H1 (cell line): Measurements from ENCODE around the gene PEX6.

Experiments used
- CTCF ChIP-seq, 3 experiments: IDR thresholded peaks; 1 replicate in 2 of 3; 2 replicates in 1 of 3; pipeline versions ENCODE4 v1.5.1 to v1.6.1; 2011; ENCODE audit warnings: low read length in 3 of 3, mild to moderate bottlenecking in 3 of 3, inconsistent platforms in 2 of 3, low read depth in 1 of 3, moderate library complexity in 1 of 3; ENCODE audit not compliant: insufficient read depth in 1 of 3; ENCODE audit errors: control extremely low read depth in 1 of 3
- EP300 ChIP-seq, 2 experiments: IDR thresholded peaks; 1 replicate in 1 of 2; 2 replicates in 1 of 2; pipeline ENCODE4 v1.6.1; 2011 to 2012; ENCODE audit warnings: low read depth in 2 of 2, low read length in 2 of 2, mild to moderate bottlenecking in 2 of 2, borderline replicate concordance in 1 of 2, inconsistent platforms in 1 of 2, moderate library complexity in 1 of 2
- FOSL1 ChIP-seq: IDR thresholded peaks from 2 replicates; pipeline ENCODE4 v1.6.1; 2011; ENCODE audit warnings: mild to moderate bottlenecking, low read depth, low read length, moderate library complexity; ENCODE audit not compliant: insufficient read depth
- POLR2A ChIP-seq, 2 experiments: IDR thresholded peaks; 1 replicate in 1 of 2; 2 replicates in 1 of 2; pipeline ENCODE4 v1.6.1; 2011; ENCODE audit warnings: low read depth in 2 of 2, low read length in 2 of 2, mild to moderate bottlenecking in 2 of 2; ENCODE audit errors: control extremely low read depth in 1 of 2
- POU5F1 ChIP-seq: IDR thresholded peaks from 2 replicates; pipeline ENCODE4 v1.6.1; 2011; ENCODE audit warnings: low read depth, mild to moderate bottlenecking, low read length, moderate library complexity
- RAD21 ChIP-seq, 2 experiments: IDR thresholded peaks in 1 of 2; conservative IDR thresholded peaks in 1 of 2; 2 replicates each; pipeline ENCODE4 v1.6.1; 2011; ENCODE audit warnings: low read depth in 2 of 2, low read length in 2 of 2, improper control_type of control experiment in 1 of 2, inconsistent platforms in 1 of 2, mild to moderate bottlenecking in 1 of 2, moderate library complexity in 1 of 2
- SAP30 ChIP-seq: fragments of 300-600 bp; sonication (generic); IDR thresholded peaks from 2 replicates; pipeline ENCODE4 v1.7.1; 2012; ENCODE audit warnings: low read length, moderate library complexity, mild to moderate bottlenecking, inconsistent platforms; ENCODE audit not compliant: insufficient read depth, insufficient replicate concordance
- SP4 ChIP-seq: IDR thresholded peaks from 2 replicates; pipeline ENCODE4 v1.6.1; 2012; ENCODE audit warnings: low read length, inconsistent platforms
- TF ChIP-seq, protein P1 (sequence below): IDR thresholded peaks from 2 replicates; pipeline ENCODE4 v1.6.1; 2012; ENCODE audit warnings: low read length, inconsistent platforms

GRCh38 chr6:42971746-42972327, 7.1 kb downstream of the PEX6 start:
- TF ChIP-seq SP4 = no peak
- TF ChIP-seq CTCF (IDR thresholded peaks at IDR 0.05; ENCODE audit: control extremely low read depth in 1 of 3, insufficient read depth in 1 of 3, low read depth in 1 of 3, low read length in 3 of 3) = no peak
- no peak for TF ChIP-seq SAP30
- TF ChIP-seq FOSL1 = no peak
- TF ChIP-seq, protein P1, sequence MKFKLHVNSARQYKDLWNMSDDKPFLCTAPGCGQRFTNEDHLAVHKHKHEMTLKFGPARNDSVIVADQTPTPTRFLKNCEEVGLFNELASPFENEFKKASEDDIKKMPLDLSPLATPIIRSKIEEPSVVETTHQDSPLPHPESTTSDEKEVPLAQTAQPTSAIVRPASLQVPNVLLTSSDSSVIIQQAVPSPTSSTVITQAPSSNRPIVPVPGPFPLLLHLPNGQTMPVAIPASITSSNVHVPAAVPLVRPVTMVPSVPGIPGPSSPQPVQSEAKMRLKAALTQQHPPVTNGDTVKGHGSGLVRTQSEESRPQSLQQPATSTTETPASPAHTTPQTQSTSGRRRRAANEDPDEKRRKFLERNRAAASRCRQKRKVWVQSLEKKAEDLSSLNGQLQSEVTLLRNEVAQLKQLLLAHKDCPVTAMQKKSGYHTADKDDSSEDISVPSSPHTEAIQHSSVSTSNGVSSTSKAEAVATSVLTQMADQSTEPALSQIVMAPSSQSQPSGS = no peak
- TF ChIP-seq POU5F1 = no peak
- TF ChIP-seq POLR2A (IDR thresholded peaks at IDR 0.05; ENCODE audit: control extremely low read depth in 1 of 2, low read depth in 2 of 2, low read length in 2 of 2) = no peak
- no peak for TF ChIP-seq EP300 (IDR thresholded peaks at IDR 0.05; ENCODE audit: borderline replicate concordance in 1 of 2, low read depth in 2 of 2, low read length in 2 of 2)
- no peak for TF ChIP-seq RAD21 (IDR thresholded peaks at IDR 0.05 in 1 of 2, conservative IDR thresholded peaks at IDR 0.05 in 1 of 2; ENCODE audit: low read depth in 2 of 2, low read length in 2 of 2)
